Gastroesophageal sphincter (tissue), 3 donors: Measurements from ENCODE around the gene SH3RF1.

Source experiments
- EP300 ChIP-seq: sonication (generic); formaldehyde crosslinking; IDR thresholded peaks from one replicate; pipeline ENCODE4 v1.6.1; 2017; ENCODE audit warnings: antibody characterized with exemption, mild to moderate bottlenecking
- POLR2AphosphoS5 ChIP-seq: sonication (generic); formaldehyde crosslinking; IDR thresholded peaks from one replicate; pipeline ENCODE4 v1.6.1; 2017; ENCODE audit warnings: antibody characterized with exemption
- TF ChIP-seq, protein P1 (sequence below), 4 experiments: fragments of 200-600 bp in 2 of 4; fragments of 450-650 bp in 2 of 4; sonication (generic) in 1 of 4; IDR thresholded peaks; one replicate each; pipeline ENCODE4 v1.5.1; 2017 to 2019; ENCODE audit warnings: antibody characterized with exemption in 4 of 4, mild to moderate bottlenecking in 2 of 4, moderate library complexity in 2 of 4

DNA sequence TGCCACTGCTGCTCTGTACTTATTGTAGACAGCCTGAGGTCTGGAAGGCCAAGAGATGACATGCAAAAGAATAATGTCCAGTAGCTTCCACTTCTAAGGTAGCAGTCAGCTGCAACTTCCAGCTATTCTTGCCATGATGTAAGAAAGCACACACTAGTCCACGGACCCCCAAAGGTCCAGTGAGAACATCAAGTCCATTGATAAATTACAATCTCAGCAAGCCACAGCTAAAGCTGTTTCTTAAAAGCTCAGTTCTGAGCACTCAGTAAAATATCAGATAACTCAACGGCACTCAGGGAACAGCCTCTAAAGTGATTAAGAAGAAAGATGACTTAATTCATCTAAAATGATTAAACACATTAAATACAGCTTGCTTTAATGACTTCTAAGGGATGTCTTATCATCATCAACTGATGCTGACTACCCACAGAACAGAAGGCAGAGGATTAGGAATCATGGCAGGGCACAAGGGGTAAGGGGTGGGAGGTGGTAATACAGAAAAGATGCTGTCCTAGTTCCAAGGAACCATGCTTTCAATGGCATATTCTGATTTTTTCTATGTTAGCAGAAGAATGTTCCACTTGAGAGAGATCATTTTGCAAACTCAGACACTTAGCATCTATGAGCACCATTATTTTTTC lies 161.6 kb downstream of the SH3RF1 start:
- TF ChIP-seq, protein P1, sequence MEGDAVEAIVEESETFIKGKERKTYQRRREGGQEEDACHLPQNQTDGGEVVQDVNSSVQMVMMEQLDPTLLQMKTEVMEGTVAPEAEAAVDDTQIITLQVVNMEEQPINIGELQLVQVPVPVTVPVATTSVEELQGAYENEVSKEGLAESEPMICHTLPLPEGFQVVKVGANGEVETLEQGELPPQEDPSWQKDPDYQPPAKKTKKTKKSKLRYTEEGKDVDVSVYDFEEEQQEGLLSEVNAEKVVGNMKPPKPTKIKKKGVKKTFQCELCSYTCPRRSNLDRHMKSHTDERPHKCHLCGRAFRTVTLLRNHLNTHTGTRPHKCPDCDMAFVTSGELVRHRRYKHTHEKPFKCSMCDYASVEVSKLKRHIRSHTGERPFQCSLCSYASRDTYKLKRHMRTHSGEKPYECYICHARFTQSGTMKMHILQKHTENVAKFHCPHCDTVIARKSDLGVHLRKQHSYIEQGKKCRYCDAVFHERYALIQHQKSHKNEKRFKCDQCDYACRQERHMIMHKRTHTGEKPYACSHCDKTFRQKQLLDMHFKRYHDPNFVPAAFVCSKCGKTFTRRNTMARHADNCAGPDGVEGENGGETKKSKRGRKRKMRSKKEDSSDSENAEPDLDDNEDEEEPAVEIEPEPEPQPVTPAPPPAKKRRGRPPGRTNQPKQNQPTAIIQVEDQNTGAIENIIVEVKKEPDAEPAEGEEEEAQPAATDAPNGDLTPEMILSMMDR (IDR thresholded peaks at IDR 0.05), result no peak
- no peak for TF ChIP-seq EP300
- TF ChIP-seq POLR2AphosphoS5, result no peak
